H1 (cell line): Measurements from ENCODE around the gene LARP4B. TPM values are rescaled to one million over a fixed set of nuclear protein-coding genes. Genes with fewer than 3 reads are reported as not detected.

Source experiments
- BRCA1 ChIP-seq: IDR thresholded peaks from 2 replicates; pipeline ENCODE4 v1.6.1; 2012; ENCODE audit warnings: low read depth, low read length, improper control_type of control experiment
- CHD7 ChIP-seq: fragments of 300-600 bp; sonication (generic); IDR thresholded peaks from 2 replicates; pipeline ENCODE4 v1.7.1; 2012; ENCODE audit warnings: low read length, moderate library complexity, mild to moderate bottlenecking, inconsistent platforms; ENCODE audit not compliant: insufficient replicate concordance
- CREB1 ChIP-seq: IDR thresholded peaks from 2 replicates; pipeline ENCODE4 v1.6.1; 2012; ENCODE audit warnings: inconsistent platforms
- E2F6 ChIP-seq: IDR thresholded peaks from 2 replicates; pipeline ENCODE4 v1.6.1; 2012; ENCODE audit warnings: inconsistent platforms
- HDAC6 ChIP-seq: IDR thresholded peaks from one replicate; pipeline ENCODE4 v1.7.1; 2012; ENCODE audit warnings: low read depth, mild to moderate bottlenecking, inconsistent platforms, low read length, moderate library complexity
- POU5F1 ChIP-seq: IDR thresholded peaks from 2 replicates; pipeline ENCODE4 v1.6.1; 2011; ENCODE audit warnings: low read depth, mild to moderate bottlenecking, low read length, moderate library complexity
- RFX5 ChIP-seq: IDR thresholded peaks from 2 replicates; pipeline ENCODE4 v1.6.1; 2011; ENCODE audit warnings: low read depth, low read length, improper control_type of control experiment, borderline replicate concordance
- SRF ChIP-seq: IDR thresholded peaks from 2 replicates; pipeline ENCODE4 v1.6.1; 2011; ENCODE audit warnings: mild to moderate bottlenecking, low read depth, low read length, moderate library complexity
- YY1 ChIP-seq: IDR thresholded peaks from 2 replicates; pipeline ENCODE4 v1.6.1; 2011; ENCODE audit warnings: low read depth, mild to moderate bottlenecking, low read length
- polyA plus RNA-seq, 7 experiments: library from polyadenylated mRNA; depleted of rRNA in 3 of 7; stranded (reverse) in 5 of 7; unstranded in 2 of 7; fragments of >200 nt in 5 of 7; fragments of 200-250 nt in 2 of 7; gene quantifications; 1 replicate in 5 of 7; 2 replicates in 1 of 7; 4 replicates in 1 of 7; pipeline versions ENCODE4 v1.2.1 to v1.2.3, GENCODE V29; 2011 to 2013; ENCODE audit warnings: missing spikeins in 2 of 7, mixed read lengths in 2 of 7
- total RNA-seq: library from RNA; stranded (reverse); fragmentation: NEBNext Ultra II Directional; extraction: Animal tissue kit (Norgen Biotek cat#: 25700); gene quantifications from 2 replicates; pipeline ENCODE4 v1.2.1, GENCODE V29; 2021

The LARP4B gene
- total and polyA plus RNA-seq, 2 of the 8 experiments (the other 6 are each of a cell fraction or from before 2014, with no cell fraction given): 20.1 to 78.6 TPM

- TF ChIP-seq CHD7 (no peak), SRF (no peak), YY1 (no peak), RFX5 (no peak), BRCA1 (no peak), E2F6 (no peak), HDAC6 (no peak), CREB1 (no peak), POU5F1 (no peak)
These were observed 60.8 kb downstream of the LARP4B start (continued) for GRCh38 chr10:870564-871166.
